Fibroblast of the conjunctiva (primary cell): Measurements from ENCODE around the gene NHP2.
A peak's percentile ranks its signal among the peaks of the same experiment; 100 is the strongest.
"Not testable (repeated sequence)": the region's sequence is repeated elsewhere in the genome, so short reads cannot be mapped to it uniquely, and the experiment has no call there.

Experiments used
- DNase-seq: peaks from one replicate; pipeline ENCODE4 v3.0.0-alpha.2; 2010; ENCODE audit warnings: low read depth

The NHP2 gene

DNA sequence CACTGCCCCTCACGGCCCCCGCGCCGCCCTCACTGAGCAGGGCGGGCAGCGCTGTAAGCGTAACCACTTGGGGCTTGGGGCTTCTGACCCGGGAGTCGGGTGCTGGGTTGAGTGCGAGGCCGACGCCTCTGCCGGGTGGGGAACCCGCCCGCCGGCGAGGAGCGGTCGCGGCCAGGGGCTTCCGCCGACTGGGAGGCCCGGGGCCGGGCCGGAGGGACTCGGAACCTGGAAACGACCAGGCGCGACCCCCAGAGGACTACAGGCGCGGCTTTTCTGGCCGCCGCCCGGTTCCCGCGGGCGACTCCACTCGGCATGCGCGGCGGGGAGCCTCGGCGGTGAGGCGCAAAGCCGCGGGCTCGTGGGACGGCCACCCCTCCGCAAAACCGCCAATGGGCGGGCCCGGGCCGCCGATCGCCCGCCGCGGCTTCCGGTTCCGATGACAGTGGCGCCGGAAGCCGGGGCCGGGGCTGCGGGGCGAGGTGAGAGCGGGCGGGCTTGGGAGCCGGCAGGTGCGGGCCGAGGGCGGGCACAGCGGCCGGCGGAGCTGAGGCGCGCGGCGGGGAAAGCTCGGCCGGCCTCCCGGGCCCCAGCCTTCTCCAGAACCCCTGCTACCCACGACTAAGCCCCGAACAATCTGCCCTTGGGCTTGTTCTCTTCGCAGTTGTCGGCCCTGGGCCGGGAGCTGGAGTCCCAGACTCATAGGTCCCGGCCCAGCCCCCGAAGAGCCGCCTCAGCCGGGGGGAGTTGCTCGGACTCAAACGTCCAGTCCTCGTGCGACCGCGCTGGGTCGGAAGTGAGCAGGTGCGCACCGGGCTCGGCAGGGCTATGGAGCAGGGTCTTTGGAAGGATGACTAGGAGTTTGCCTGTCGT, 22.9 kb downstream of the NHP2 start, which contains the start of gene RMND5B:
TSS of gene RMND5B (plus strand) at position 439 of the 870 bp plus-strand sequence. CDS start 7,106 bp downstream, outside the sequence.
- peak; percentile 52 for DNase-seq

DNA sequence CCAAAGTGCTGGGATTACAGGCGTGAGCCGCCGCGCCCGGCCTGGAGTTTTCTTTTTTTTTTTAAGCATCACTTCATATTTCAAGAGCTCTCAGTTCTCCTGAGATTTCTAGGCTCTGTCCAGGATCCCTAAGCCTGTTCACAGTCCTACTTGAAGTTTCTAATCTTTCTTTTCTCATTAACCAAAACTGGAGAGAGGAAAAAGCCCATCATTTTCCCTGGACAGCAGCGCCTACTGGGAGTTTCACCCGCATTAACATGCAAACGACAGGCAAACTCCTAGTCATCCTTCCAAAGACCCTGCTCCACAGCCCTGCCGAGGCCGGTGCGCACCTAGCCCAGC, 23.5 kb downstream of the NHP2 start:
- DNase-seq: not testable (repeated sequence)

DNA sequence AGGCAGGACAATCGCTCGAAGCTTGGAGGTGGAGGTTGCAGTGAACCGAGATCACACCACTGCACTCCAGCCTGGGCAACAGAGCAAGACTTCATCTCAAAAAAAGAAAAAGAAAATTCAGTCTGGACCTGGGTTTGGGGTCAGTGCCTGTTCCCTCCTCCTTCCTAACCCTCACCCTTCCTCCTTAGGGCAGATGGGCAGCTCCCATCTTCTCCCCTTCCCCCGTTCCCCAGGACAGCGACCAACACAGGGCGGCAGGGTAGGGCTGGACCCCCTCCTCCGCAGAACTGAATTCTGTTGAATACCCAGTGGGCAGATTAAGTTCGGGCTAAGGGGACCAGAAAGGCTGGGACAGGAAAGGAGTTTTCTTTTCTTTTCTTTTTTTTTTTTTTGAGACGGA, 24.4 kb downstream of the NHP2 start:
- no peak for DNase-seq

DNA sequence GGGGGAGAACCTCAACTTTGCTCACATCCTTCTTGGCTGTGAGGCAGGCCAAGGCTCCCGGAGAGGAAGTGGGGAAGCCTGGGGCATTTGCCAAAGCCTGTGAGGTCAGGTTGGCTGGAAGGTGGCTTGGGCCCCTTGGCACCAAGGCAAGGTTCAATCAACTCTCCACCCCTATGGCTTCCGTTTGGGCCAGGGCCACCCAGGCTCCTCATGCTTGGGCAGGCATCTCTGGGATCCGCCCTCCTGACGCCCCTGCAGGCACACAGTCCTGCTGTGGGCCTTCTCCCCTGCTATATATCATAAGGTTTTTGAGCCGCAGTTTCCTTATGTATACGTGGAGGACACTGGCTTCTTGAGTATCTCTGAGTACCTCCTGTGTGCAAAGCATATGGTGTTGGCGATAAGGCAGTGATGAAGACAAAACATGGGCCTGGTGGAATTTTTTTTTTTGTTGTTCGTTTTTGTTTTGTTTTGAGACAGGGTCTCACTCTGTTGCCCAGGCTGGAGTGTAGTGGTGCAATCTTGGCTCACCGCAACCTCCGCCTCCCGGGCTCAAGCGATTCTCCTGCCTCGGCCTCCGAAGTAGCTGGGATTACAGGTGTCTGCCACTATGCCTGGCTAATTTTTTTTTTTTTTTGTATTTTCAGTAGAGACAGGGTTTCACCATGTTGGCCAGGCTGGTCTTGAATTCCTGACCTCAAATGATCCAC, 26.2 kb downstream of the NHP2 start:
- not testable (repeated sequence) for DNase-seq

DNA sequence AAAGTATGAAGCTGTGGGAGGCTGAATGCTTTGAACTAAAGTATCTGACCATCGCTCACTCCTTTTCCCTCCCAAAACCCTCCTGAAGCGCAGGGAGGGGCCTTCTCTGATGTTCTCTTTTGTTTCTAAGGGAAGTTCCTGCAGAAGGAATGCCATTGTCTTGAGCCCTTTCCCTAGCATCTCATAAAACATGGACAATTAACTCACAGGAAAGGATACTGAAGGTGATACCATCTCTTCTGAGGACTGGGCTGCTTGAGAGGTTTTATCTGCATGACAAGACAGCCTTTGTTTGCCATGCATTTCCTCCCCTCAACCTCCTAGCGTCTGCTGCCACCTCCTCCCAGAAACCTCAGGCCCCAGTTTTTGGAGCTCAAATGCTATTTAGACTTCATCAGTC, 27.1 kb downstream of the NHP2 start:
- no peak for DNase-seq

DNA sequence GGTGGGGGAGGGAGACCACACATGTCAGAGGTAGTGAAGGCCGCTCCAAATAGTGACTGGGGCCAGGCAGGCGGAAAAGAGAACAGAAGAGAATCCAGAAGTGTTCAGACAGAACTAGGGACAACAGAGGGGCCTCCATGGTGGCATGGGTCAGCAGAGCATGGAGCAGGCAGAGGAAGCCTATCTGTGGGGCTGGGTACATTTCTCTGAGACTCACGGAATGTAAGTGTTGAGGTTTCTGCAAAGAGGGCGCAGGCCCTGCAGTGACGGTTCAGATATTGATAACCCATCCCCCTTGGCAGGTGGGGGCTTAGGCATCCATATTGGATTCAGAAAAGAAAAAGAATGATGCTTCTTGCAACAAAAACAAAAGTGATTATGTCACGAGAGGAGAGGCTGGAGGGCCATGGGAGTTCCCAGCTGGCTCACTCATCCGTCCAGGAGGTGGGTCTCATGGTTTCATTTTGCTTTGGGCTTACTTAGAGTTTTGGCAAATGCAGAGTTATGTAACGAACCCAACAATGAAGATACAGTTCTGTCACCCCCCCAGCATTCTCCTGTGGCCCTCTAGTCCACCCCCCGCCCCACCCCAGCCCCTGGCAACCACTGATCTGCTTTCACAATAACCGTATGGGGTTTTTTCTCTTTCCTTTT, 28.3 kb downstream of the NHP2 start:
- DNase-seq: no peak

DNA sequence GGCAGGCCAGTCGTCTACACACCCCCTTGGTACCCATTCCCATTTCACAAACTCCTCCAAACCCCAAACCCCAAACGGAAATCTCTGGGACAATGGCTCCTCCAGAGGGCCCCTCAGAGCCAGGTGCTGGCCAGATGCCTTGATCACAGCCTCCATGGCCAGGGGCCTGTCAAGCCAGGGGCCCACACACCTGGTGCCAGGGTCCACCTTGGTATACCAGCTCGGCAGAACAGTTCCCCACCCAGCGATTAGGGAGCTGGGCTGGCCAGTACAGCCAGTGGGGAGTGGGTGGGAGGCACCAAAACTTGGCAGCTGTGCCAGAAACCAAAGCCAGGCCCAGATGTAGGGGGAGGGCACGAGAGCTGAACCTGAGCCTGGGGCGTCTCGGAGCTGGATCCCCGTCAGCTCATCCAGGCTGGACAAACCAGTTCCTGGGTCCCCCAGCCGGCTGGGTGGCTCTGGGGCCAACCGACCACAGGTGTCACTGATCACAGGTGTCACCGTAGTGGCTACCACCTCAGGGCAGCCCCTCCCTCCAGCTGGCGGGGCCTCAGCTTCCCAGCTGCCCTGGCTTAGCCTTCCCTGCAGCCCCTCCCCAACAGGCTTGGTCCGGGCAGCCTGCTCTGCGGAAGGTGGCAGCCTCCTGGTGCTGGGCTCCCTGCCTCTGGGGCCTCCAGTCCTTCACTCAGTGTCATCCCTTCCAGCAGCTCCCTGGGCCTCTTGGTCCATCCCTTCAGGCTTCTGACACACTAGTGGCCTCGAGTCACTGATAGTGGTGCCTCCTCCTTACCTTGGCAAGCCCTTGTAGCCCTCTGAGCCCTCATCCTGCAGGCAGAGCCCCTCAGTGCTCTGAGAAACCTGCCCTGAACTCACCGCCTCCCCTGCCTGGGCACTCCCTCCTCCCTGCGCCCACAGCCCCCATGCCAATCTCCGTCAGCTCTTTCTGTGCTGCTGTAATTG, 29.4 kb downstream of the NHP2 start:
- DNase-seq: no peak

DNA sequence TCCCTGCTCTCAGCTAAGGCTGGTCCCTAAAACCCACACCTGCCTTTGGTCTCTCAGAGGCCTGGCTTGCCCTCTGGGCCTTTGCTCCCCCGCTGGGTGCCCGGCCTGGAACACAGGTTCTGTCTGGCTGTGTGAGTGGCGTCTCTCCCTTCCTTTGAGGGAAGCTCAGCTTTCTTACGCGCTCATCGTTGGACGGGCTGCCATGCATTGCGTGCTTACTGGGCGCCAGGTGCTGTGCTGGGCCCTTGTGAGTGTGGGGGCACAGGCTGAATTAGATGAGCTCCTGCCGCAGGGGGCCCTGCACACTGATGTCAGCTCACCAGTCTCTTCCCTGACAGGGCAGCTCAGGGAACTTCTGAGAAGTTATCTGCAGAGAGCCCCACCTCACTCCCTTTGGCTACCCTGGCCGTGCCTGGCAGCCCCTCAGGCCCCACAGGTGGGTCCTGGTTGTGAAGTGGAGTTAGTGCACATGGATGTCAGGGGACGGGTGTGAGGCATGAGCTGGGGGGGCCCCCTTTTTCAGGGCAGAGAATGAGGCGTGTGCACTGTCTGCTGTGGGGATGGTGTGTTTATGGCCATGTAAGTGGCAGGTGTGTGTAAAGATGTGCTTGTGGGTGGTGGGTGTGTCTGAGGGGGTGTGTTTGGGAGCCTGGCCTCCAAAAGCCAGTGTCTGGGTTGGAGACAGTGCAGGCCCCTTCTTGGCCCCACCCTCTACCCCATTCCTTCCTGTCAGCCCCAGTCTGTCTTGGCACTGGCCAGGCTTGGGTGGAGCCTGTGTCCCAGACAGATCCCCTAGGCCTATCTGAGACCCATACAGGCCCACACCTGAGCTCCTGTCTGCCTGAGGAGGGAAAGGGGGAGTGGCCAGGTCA, 30.4 kb downstream of the NHP2 start:
- no peak for DNase-seq

DNA sequence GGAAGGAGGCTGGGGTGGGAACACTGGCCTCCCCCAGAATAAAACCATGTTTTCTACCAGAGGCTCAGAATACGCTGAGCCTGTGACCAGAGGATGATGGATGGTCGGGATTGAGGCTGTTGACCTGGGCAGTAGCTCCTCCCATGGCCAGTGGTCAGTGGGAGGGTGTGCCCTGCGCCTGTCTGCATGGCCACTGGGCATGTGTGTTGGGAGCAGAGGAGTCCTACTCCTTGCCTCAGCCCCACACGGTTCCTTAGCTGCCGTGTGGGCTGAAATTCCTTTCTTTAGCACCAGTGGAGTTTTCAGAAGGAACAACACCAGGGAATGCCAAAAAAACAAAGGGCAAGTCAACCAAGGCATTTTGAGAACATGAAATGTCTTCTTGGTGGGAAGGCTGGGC, 31.3 kb downstream of the NHP2 start:
- DNase-seq: no peak

DNA sequence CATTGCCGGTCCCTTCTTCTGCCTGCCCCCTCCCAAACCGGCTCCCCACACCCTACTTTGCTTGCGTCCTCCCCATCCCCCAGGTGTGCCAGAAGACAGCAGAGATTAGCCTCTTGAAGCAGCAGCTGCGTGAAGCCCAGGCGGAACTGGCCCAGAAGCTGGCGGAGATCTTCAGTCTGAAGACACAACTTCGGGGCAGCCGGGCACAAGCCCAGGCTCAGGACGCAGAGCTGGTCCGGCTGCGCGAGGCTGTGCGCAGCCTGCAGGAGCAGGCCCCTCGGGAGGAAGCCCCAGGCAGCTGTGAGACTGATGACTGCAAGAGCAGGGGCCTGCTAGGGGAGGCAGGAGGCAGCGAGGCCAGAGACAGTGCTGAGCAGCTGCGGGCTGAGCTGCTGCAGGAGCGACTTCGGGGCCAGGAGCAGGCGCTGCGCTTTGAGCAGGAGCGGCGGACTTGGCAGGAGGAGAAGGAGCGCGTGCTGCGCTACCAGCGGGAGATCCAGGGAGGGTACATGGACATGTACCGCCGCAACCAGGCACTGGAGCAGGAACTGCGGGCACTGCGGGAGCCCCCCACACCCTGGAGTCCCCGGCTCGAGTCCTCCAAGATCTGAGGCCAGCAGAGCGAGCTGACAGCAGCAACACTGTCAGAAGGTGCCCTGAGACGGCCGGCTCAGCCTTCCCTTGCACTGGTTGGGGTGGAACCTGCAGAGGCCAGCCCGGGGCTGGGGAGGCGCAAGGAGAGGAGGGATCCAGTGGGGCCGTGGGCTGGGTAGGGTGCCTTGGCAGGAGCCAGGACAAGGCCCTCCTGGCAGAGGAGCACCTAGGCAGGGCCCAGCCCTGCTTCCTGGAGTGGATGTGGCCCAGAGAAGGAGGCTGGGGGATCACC, 32.1 kb downstream of the NHP2 start:
- no peak for DNase-seq

DNA sequence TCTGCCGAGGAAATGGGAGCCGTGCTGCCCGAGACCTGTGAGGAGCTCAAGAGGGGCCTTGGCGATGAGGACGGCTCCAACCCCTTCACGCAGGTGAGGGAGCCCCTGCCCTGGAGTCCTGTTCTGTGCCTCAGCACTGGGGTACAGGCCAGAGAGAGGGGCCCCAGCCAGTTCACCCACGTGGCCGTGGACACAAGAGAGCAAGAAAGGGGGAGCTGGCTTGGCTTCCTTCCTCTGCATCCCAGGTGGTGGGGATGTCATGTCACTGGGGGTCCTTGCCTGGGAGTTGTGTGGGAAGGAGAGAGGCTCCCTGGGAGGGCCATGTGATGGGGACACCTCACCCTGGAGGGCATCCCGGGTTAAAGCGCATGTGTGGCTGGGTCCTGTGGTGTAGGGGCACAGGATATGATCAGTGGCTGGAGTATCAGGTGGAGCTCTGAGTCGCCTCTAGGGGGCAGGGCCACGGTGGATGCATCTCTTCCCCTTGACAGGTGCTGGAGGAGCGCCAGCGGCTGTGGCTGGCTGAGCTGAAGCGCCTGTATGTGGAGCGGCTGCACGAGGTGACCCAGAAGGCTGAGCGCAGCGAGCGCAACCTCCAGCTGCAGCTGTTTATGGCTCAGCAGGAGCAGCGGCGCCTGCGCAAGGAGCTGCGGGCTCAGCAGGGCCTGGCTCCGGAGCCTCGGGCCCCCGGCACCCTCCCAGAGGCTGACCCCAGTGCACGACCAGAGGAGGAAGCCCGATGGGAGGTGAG, 32.9 kb downstream of the NHP2 start:
- peak; percentile 3 for DNase-seq

DNA sequence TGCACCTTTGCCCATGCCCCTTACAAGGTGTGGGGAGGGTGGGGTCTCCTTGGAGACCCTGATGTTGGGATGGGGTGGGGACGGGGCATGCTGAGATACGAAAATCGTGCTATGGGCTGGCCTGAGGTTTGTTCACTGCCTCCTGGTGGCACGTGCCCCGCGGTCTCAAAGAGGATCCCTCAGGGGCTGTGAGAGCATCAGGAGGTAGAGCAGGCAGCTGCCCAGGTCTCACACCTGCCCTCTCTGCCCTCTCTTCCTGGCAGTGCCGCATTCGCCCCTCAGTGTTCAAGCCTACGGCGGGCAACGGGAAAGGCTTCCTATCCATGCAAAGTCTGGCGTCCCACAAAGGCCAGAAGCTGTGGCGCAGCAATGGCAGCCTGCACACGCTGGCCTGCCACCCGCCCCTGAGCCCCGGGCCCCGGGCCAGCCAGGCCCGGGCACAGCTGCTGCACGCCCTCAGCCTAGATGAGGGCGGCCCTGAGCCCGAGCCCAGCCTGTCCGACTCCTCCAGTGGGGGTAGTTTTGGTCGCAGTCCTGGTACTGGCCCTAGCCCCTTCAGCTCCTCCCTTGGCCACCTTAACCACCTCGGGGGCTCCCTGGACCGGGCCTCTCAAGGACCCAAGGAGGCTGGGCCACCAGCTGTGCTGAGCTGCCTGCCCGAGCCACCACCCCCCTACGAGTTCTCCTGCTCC, 33.6 kb downstream of the NHP2 start:
- DNase-seq: no peak

DNA sequence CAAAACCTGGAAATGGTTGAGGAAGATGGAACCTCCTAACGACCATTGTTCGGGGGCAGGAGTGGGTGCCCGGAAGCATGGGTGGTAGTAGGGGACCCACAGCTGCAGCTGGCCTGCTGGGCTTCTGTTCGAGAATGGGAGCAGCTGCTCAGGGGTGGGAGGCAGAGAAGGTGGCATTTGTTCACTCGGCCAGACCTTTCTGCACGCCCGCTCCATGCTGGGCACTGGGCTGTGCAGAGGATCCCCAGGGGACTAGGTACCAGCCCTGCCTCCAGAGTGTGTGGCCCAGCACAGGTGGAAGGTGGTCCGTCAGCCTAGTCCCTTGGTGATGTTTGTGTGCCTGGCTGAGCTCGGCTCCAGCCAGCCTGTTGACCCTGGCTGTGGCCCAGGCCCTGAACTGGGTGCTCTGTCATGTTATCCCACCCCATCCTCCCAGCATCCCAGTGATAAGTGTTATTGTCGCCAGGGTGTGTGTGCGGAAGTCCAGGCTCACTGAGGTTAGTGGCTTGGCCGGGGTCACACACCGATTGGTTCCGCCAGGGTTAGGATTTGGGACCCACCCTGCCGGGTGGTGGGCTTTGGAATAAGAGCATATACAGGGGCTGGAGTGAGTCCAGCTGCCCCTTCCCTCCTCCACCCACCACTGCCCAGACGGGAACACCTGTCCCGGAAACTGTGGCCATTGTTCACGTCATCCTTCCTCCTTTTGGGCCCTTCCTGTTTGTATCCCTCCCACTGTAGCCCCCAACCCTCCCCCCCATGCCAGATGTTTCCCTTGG, 35.6 kb downstream of the NHP2 start:
- no peak for DNase-seq

DNA sequence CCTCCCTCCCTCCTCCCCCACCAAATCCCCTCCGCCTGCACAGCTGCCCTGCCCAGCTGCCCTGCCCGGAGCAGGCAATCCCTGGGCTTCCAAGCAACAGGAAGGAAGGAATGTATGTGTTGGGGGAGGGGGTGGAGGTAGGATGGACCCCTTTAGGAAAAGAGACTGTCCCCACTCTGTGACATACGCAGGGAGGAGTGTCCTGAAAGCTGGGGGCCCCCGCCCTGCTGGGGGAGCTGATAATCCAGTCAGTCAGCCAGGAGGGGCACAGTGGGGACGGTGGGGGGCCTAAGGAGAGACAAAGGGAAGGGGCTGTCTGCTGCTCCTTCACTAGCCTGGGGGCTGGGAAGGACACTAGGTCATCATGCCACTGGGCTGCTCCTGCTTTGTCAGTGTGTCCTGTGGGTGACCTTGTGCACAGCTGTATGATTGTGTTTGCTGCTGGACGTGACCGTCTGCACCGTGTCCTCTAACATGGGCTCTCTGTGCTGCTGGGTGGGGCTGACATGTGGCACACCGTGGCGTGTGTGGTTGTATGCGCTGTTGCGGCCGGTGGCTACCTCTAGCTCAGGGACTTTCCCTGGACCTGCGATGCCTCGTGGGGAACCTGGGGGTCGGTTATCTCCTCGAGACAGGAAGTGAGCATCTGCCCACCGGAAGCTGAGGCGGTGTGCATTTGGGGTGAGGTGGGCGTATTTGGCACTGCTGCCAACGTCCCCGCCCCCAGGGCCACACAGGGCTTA, 37.4 kb downstream of the NHP2 start:
- DNase-seq: no peak

DNA sequence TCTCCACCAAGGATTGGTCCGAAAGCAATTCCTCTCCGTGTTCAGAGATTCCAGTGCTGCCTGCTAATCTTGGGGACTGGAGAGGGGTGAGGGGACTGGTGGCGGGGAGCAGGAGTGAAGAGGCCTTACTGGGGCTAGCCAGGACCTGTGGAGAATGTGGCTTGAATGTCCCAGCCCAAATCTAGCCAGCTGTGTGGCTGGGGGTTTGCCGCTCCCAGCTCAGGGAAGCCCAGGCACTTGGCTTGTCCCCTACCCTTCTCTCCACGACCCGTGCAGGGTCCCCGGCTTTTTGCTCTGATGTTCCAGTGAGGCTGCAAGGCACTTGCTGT, 37.9 kb downstream of the NHP2 start:
- no peak for DNase-seq

DNA sequence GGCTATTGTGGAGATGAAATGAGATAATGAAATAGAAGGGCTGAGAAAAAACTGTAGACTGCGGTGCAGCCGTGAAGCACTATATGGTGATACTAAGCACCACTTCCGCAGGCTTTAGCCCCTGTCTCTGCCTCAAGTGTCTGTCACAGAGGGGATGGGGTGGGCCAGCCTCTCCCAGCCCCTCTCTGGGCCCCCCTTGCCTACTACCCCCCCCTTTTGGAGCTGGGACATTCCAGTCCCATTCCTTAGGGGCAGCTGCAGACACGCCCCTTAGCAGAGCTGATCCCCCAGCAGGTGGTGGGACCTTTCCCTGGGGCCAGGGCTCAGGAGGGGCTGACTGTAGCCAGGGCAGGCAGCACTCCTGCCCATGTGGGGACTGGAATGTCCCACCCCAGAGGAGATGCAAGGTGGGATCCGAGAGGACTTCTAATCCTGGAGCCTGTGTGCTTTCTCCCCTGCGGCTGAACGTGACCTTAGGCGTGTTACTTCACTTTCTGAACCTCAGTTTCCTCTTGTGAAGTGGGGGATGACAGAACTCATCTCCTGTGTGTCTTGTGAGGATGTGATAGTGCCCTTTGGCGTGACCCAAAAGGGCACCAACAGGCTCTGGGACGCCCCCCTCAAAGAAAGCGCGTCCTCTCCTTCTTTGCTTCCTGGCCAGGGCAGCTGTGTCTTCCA, 38.4 kb downstream of the NHP2 start:
- no peak for DNase-seq
